Measurements from ENCODE around the gene ZNF737.
"Not testable (repeated sequence)": the region's sequence is repeated elsewhere in the genome, so short reads cannot be mapped to it uniquely, and the experiment has no call there.

Gene ZNF737

GRCh38 chr19:20565321-20566018, at the start of gene ZNF737:
Gene ZNF737, minus strand, starts transcription at chr19:20565781. Its CDS starts 141 bp downstream, at chr19:20565640.
- DNase-seq, result peak; percentile 98

- DNase-seq, result not testable (repeated sequence)
Measured at GRCh38 chr19:20614971-20615370, 49.4 kb upstream of the ZNF737 start.

GRCh38 chr19:20612711-20613316, 47.2 kb upstream of the ZNF737 start:
- no peak for DNase-seq

- no peak for DNase-seq
Measured at GRCh38 chr19:20611866-20612265, 46.3 kb upstream of the ZNF737 start.

GRCh38 chr19:20607943-20608342, 42.4 kb upstream of the ZNF737 start:
- no peak for DNase-seq

GRCh38 chr19:20558571-20558970, 7.0 kb downstream of the ZNF737 start:
- DNase-seq, result no peak

GRCh38 chr19:20558011-20558410, 7.6 kb downstream of the ZNF737 start:
- DNase-seq, result no peak

- not testable (repeated sequence) for DNase-seq
Measured at GRCh38 chr19:20544667-20545333, 20.8 kb downstream of the ZNF737 start.

- DNase-seq, result not testable (repeated sequence)
Measured at GRCh38 chr19:20530303-20530702, 35.3 kb downstream of the ZNF737 start.

- no peak for DNase-seq
Measured at GRCh38 chr19:20513189-20513904, 52.2 kb downstream of the ZNF737 start.

- DNase-seq, result no peak
Measured at GRCh38 chr19:20503476-20503875, 62.1 kb downstream of the ZNF737 start.

All from NCI-H1436 (cell line).